HepG2 (cell line): ENCODE data around the gene CIROP. TPM values are rescaled to one million over a fixed set of nuclear protein-coding genes. Genes with fewer than 3 reads are reported as not detected.

ENCODE experiments used
- AGO1 ChIP-seq: fragments of 200-400 bp; formaldehyde crosslinking; IDR thresholded peaks from 2 replicates; pipeline ENCODE4 v1.6.1; 2017; ENCODE audit warnings: mild to moderate bottlenecking, low read depth, low read length, moderate library complexity; ENCODE audit not compliant: poor library complexity, severe bottlenecking
- CAMTA2 ChIP-seq: sonication (generic); formaldehyde crosslinking; IDR thresholded peaks from 2 replicates; pipeline ENCODE4 v1.4.0; 2020; ENCODE audit warnings: mild to moderate bottlenecking, missing genetic modification reagents, borderline replicate concordance
- CREM ChIP-seq, 2 experiments: sonication (generic) in 1 of 2; formaldehyde crosslinking in 1 of 2; IDR thresholded peaks; 2 replicates each; pipeline versions ENCODE4 v1.4.0 to v1.6.1; 2016 to 2020; ENCODE audit warnings: antibody characterized with exemption in 1 of 2, mild to moderate bottlenecking in 1 of 2, missing genetic modification reagents in 1 of 2
- GATAD2A ChIP-seq: IDR thresholded peaks from 2 replicates; pipeline ENCODE4 v1.6.1; 2016
- KDM5A ChIP-seq: fragments of 200-600 bp; sonication (generic); IDR thresholded peaks from 2 replicates; pipeline ENCODE4 v1.7.0; 2018; ENCODE audit warnings: antibody characterized with exemption, mild to moderate bottlenecking, low read length, borderline replicate concordance
- LRRFIP1 ChIP-seq: sonication (generic); formaldehyde crosslinking; conservative IDR thresholded peaks from 2 replicates; pipeline ENCODE4 v1.4.0; 2020; ENCODE audit warnings: missing genetic modification reagents
- NFKB2 ChIP-seq: sonication (generic); formaldehyde crosslinking; IDR thresholded peaks from 2 replicates; pipeline ENCODE4 v1.4.0; 2020; ENCODE audit warnings: missing genetic modification reagents, borderline replicate concordance
- PHF8 ChIP-seq: sonication (generic); formaldehyde crosslinking; IDR thresholded peaks from 2 replicates; pipeline ENCODE4 v1.5.0; 2020; ENCODE audit warnings: missing genetic modification reagents
- RERE ChIP-seq: IDR thresholded peaks from 2 replicates; pipeline ENCODE4 v1.6.1; 2016; ENCODE audit warnings: low read depth, missing genetic modification reagents, missing compliant biosample characterization
- SP1 ChIP-seq, 2 experiments: fragments of 450-650 bp in 1 of 2; sonication (generic) in 1 of 2; formaldehyde crosslinking in 1 of 2; IDR thresholded peaks; 2 replicates each; pipeline versions ENCODE4 v1.4.0 to v1.6.1; 2016 to 2020; ENCODE audit warnings: missing genetic modification reagents in 1 of 2
- THYN1 ChIP-seq: sonication (generic); formaldehyde crosslinking; IDR thresholded peaks from 2 replicates; pipeline ENCODE4 v1.8.1; 2023; ENCODE audit warnings: low read depth, mild to moderate bottlenecking, moderate library complexity, missing genetic modification reagents, borderline replicate concordance
- ZNF251 ChIP-seq: sonication (generic); formaldehyde crosslinking; IDR thresholded peaks from 2 replicates; pipeline ENCODE4 v1.9.0; 2021; ENCODE audit warnings: mild to moderate bottlenecking, missing genetic modification reagents
- ZNF329 ChIP-seq: sonication (generic); formaldehyde crosslinking; IDR thresholded peaks from 2 replicates; pipeline ENCODE4 v1.9.0; 2021; ENCODE audit warnings: low read depth, mild to moderate bottlenecking, missing genetic modification reagents
- ZNF350 ChIP-seq: sonication (generic); formaldehyde crosslinking; IDR thresholded peaks from 2 replicates; pipeline ENCODE4 v1.4.0; 2020; ENCODE audit warnings: mild to moderate bottlenecking, low read depth, missing genetic modification reagents, borderline replicate concordance
- ZNF552 ChIP-seq: sonication (generic); formaldehyde crosslinking; IDR thresholded peaks from 2 replicates; pipeline ENCODE4 v1.9.0; 2022; ENCODE audit warnings: missing genetic modification reagents, mild to moderate bottlenecking, borderline replicate concordance
- ZNF660 ChIP-seq: sonication (generic); formaldehyde crosslinking; IDR thresholded peaks from 2 replicates; pipeline ENCODE4 v1.5.1; 2020; ENCODE audit warnings: mild to moderate bottlenecking, low read depth, missing genetic modification reagents, borderline replicate concordance
- polyA plus RNA-seq, 8 experiments: library from polyadenylated mRNA; depleted of rRNA in 3 of 8; stranded (reverse) in 7 of 8; unstranded in 1 of 8; fragments of >200 nt; fragmentation: Illumina TruSeq in 4 of 8; extraction: Trizol in 4 of 8; gene quantifications; 2 replicates each; pipeline versions ENCODE4 v1.2.1 to v1.2.3, GENCODE V29; 2011 to 2016; ENCODE audit warnings: low read depth in 4 of 8, missing spikeins in 1 of 8, mixed read lengths in 1 of 8; ENCODE audit not compliant: insufficient read depth in 1 of 8
- total RNA-seq, 5 experiments: library from RNA; depleted of rRNA; stranded (reverse); fragments of >200 nt; fragmentation: Illumina TruSeq; extraction: Trizol; gene quantifications; 2 replicates each; pipeline ENCODE4 v1.2.3, GENCODE V29; 2016; ENCODE audit warnings: low read depth in 1 of 5
- TF ChIP-seq, protein P1 (sequence below): sonication (generic); formaldehyde crosslinking; IDR thresholded peaks from 2 replicates; pipeline ENCODE4 v1.4.0; 2020; ENCODE audit warnings: missing genetic modification reagents

CIROP gene
- total and polyA plus RNA-seq, 2 of the 13 experiments (the other 11 are each of a cell fraction or from before 2014, with no cell fraction given) = 0.07 TPM; not detected in 1

- TF ChIP-seq ZNF552 (0 out of 2 replicates have a peak, but pooled peaks have one; percentile 25), NFKB2 (no peak; the same call in 1 of the 2 replicates), THYN1 (CRISPR knock-in tag) (no peak), SP1 (IDR thresholded peaks at IDR 0.05) (no peak), SP1 (CRISPR knock-in tag; IDR thresholded peaks at IDR 0.05) (peak; percentile 66; the same call in 1 of the 2 replicates), KDM5A (no peak; the same call in 1 of the 2 replicates), ZNF251 (no peak), RERE (CRISPR knock-in tag) (peak; percentile 27; the same call in 1 of the 2 replicates), LRRFIP1 (CRISPR knock-in tag) (peak; percentile 89; the same call in 1 of the 2 replicates), ZNF329 (no peak), CREM (IDR thresholded peaks at IDR 0.05) (no peak), CREM (CRISPR knock-in tag; IDR thresholded peaks at IDR 0.05) (no peak), PHF8 (peak; percentile 62; the same call in 1 of the 2 replicates), AGO1 (no peak), CAMTA2 (CRISPR knock-in tag) (no peak; the same call in 1 of the 2 replicates), ZNF350 (CRISPR knock-in tag) (peak; percentile 97), ZNF660 (CRISPR knock-in tag) (no peak), GATAD2A (CRISPR knock-in tag) (peak; percentile 94)
- TF ChIP-seq, protein P1, sequence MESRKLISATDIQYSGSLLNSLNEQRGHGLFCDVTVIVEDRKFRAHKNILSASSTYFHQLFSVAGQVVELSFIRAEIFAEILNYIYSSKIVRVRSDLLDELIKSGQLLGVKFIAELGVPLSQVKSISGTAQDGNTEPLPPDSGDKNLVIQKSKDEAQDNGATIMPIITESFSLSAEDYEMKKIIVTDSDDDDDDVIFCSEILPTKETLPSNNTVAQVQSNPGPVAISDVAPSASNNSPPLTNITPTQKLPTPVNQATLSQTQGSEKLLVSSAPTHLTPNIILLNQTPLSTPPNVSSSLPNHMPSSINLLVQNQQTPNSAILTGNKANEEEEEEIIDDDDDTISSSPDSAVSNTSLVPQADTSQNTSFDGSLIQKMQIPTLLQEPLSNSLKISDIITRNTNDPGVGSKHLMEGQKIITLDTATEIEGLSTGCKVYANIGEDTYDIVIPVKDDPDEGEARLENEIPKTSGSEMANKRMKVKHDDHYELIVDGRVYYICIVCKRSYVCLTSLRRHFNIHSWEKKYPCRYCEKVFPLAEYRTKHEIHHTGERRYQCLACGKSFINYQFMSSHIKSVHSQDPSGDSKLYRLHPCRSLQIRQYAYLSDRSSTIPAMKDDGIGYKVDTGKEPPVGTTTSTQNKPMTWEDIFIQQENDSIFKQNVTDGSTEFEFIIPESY (CRISPR knock-in tag) = 0 out of 2 replicates have a peak, but pooled peaks have one; percentile 57
These were observed 48.4 kb downstream of the CIROP start (continued) for GRCh38 chr14:23056145-23056955.
